Activated CD8-positive, alpha-beta memory T cell treated with anti-CD3 and anti-CD28 coated beads, Interleukin-2, amount 50 U/mL, for 1 hour (primary cell): ENCODE results near the gene NTRK1.
A peak's percentile ranks its signal among the peaks of the same experiment; 100 is the strongest.

ENCODE experiments used
- DNase-seq: peaks from one replicate; pipeline ENCODE4 v3.0.0-alpha.2; 2020; ENCODE audit errors: extremely low read depth

The NTRK1 gene

GRCh38 chr1:156860628-156861423 lies at the start of gene NTRK1:
Gene NTRK1, plus strand, starts transcription at chr1:156860865. Its CDS starts 70 bp downstream, at chr1:156860935.
- DNase-seq, result no peak

DNA sequence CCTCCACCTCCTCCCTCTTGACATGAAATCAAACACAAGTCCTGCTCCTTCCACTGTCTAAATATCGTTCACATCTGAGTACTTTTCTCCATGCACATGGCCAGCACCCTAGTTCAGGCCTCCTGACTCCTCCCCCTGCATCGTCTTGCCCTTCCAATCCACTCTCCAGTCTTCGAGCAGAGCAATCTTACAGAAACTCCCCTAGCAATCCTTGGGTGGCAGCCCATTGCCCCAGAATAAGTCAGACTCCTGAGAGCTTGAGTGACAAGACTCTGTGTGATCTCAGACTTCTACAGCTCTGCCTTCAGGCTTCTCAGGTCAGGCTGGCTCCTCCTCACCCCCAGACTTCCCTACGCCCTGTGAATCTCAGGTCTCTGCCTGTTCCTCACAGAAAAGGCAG lies 49.5 kb upstream of the NTRK1 start:
- DNase-seq, result no peak

GRCh38 chr1:156812293-156812990 lies 48.2 kb upstream of the NTRK1 start:
- DNase-seq, result no peak

DNA sequence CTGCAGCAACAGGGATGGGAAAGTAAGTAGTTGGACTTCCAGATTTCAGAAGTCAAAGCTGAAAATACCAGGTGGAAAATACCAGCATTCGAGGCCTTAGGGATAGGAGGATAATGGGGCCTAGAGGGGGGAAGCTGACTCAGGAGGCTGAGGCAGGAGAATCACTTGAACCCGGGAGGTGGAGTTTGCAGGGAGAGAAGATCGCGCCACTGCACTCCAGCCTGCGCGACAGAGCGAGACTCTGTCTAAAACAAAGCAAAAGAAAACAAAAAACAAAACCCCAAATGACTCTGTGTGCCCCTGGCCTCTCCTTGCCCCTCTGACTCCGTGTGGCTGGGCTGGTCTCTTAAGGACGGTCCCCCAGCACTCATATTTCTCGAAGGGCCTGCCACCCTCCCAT lies 47.4 kb upstream of the NTRK1 start:
- DNase-seq, result no peak

GRCh38 chr1:156813750-156814570 lies 46.7 kb upstream of the NTRK1 start:
- DNase-seq, result peak; percentile 57

DNA sequence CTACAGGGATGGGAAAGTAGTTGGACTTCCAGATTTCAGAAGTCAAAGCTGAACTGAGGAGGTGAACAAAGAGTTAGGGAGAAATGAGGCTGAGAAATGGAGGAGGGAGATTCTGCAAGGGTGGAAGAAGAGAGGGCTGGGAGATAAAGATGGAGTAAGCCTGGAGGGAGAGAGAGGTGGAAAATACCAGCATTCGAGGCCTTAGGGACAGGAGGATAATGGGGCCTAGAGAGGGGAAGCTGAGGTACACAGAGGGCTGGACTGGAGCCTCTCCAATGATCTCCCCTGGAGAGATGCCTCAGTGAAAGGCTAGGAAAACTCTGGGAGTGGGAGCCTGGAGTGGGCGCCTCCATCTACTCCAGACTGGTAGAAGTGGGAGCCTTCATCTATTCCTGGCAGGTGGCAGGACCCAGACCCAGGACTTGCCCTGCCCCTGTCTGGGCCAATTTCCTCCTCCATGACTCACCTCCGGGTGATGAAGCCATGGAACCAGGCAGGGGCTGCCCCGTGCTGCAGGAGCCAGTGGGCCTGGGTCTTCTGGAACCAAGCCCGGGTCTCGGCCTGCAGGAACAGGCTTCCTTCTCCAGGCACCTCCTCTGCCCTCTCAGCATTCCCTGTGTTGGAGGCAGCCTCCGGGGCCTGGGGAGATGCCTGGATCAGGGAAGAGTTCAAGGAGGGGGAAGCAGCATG lies 45.9 kb upstream of the NTRK1 start:
- no peak for DNase-seq

GRCh38 chr1:156815307-156815826 lies 45.3 kb upstream of the NTRK1 start:
- DNase-seq, result no peak

GRCh38 chr1:156815961-156816422 lies 44.7 kb upstream of the NTRK1 start:
- DNase-seq, result no peak

DNA sequence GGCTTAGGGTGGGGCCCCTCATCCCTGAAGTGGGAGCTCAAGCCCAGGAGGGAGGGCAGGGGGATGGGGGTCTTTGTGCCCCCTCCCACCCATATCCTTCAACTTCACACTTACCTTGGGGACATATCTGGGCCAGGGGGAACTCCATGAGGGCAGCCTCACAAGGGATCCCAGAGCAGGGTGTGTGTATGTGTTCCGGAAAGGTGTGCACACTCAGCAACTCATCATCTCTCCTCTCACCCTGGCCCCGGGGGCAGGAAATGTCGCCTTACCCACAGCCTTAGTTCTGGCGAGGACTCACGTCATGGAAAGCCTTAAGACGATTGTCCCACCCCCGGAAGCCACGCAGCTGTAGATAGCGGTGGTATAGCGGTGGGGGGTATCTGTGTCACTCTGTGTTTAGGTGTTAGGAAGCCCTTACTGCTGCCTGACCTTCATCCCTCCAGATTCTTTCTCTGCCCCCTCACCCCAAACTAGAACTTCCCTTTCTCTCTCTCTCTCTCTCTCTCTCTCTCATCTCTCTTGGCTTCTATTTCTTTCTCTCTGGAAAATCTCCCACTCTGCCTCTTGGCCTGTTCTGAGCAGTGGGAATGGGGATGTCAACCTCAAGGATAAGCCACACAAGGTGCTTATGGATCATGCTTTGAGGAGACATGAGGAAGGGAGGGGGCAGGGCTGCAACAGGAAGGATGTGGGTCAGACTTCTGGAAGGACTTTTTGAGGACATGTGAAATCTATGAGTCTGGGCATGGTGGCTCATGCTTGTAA lies 43.9 kb upstream of the NTRK1 start, which contains the start of gene SH2D2A:
Gene SH2D2A (minus strand): TSS at position 288 of the 768 bp plus-strand sequence. CDS start 140 bp downstream, at position 148.
- DNase-seq, result peak; percentile 99

DNA sequence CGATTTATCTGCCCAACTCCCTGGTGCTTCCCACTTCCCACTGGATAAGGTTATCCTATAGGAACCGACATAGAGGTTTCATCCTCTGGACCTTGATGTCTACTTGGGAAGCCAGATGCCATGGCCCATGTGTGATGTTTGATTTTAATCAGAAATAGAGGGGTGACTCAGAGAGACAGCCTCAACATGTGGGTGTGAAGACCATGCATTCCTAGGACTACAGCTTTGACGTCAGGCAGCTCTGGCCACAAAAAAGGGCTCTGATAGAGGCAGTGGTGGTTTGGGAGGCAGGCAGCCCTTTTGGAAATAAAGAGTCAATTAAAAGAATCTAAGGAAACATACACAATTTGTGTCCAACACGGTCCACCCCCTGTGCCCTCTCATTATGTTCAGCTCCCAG lies 38.9 kb upstream of the NTRK1 start:
- no peak for DNase-seq

- DNase-seq, result no peak
These were observed 38.0 kb upstream of the NTRK1 start for GRCh38 chr1:156822680-156823079.

DNA sequence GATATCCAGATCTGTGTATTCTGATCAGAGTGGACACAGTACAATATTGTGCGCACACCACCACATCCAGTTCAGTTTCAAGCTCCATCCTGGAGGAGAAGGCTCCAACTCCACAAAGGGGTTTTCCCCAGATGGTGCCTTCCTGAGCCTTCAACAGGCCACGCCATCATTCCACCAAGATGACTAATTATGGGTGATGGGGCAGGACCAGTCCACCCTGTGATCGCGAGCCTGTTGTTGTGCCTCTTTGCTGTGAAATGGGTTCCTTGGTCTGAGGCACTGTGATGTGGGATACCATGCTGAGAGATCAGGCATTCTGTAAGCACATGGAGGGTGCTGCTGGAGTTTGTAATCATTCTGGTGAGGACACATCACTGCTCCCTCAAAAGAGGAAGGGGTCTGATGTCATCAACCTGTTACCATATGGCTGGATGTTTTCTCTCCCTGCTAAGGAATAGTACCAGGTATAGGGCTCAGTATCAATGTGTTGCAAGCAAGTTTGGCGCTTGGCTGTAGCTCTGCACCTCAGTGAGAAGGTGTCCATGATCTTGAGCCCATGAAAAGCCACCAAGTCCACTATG lies 37.4 kb upstream of the NTRK1 start:
- DNase-seq, result no peak

GRCh38 chr1:156826630-156827029 lies 34.0 kb upstream of the NTRK1 start:
- no peak for DNase-seq

- DNase-seq, result no peak
These were observed 32.1 kb upstream of the NTRK1 start for GRCh38 chr1:156828400-156829124.

DNA sequence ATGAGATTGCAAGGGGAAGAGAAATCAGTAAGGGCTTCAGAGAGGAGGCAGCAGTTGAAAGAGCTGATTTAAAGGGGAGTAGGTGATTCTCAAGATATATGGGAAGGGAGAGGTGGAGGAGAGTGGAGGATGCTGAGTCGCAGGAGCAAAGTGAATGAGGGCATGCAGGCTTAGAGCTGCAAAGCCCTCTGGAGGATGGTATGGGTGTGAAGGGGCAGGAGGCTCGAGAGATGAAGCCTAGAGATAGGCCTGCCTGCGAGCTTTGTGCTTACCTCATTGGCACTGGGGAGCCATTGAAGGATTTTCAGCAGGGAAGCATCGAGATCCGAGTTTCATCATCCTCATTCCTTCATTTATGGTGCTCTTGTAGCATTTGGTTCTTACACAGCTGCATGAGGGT lies 28.2 kb upstream of the NTRK1 start:
- DNase-seq, result no peak

DNA sequence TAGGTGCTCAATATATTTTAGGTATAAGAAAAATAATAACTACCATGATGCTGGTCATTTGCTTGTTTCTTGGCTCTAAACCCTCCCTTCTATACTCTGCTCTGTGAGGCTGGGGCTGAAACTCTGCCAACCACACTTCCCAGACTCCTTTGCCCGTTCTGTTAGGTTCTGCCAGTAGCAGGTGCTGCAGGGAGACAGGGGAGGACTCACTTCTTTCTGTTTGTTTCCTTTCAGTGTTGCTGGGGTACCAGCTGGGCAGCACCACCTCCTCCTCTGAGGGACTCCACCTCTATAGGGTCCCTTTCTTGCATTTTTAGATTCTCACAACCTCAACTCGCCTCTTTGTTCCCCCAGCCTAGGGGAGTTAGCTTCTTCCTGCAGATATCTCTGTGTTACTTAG lies 27.1 kb upstream of the NTRK1 start:
- DNase-seq, result no peak

- no peak for DNase-seq
These were observed 26.3 kb upstream of the NTRK1 start for GRCh38 chr1:156834322-156834721.

DNA sequence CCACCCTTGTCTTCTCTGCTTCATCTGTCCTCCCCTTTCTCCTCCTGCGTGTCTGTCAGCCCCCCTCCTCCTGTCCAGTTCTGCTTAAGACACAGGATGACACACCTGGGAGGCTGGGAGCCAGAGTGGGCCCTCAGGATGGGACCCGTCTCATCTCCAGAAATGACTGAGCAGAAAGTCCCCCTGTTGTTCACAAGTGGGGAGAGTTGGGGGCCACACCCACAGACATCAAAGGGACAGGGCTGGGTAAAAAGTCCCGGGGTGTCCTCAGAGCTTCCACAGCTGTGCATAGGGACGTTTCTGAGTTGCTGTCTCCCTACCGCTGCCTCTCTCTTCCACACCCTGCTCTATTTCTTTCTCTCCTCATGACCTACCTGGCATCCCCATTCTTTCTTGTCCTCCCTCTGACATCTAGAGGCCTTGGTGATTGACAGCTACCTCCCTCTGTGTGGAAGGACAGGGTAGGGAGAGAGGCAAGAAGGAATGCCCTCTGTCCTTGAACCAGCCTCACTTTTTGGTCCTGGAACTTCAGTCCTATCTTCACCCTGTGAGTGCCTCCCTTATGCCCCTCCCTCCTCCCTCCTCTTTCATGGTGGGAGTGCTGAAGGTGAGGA lies 24.5 kb upstream of the NTRK1 start:
- DNase-seq, result no peak

GRCh38 chr1:156836892-156837291 lies 23.8 kb upstream of the NTRK1 start:
- no peak for DNase-seq
